Measurements from ENCODE around the gene POP7.
"Not testable (repeated sequence)": the region's sequence is repeated elsewhere in the genome, so short reads cannot be mapped to it uniquely, and the experiment has no call there.

The POP7 gene

GRCh38 chr7:100705753-100706671 lies at the start of gene POP7:
Gene POP7 (plus strand): TSS chr7:100706121. CDS start chr7:100706831, 710 bp downstream.
- DNase-seq: peak; percentile 75

GRCh38 chr7:100662194-100662776 lies 43.6 kb upstream of the POP7 start:
- DNase-seq: not testable (repeated sequence)

- no peak for DNase-seq
These were observed 40.7 kb upstream of the POP7 start for GRCh38 chr7:100665168-100665726.

GRCh38 chr7:100667331-100668068 lies 38.4 kb upstream of the POP7 start:
- DNase-seq: no peak

DNA sequence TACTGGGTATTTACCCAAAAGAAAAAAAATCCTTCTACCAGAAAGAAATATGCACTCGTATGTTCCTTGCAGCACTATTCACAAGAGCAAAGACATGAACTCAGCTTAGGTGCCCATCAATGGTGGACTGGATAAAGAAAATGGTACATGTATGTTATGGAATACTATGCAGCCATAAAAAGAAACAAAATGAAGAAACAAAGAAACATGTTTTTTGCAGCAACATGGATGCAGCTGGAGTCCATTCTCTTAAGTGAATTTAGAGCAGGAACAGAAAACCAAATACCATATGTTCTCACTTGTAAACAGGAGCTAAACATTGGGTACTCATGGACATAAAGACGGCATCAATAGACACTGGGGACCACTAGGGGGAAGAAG lies 37.9 kb upstream of the POP7 start:
- no peak for DNase-seq

GRCh38 chr7:100669106-100669505 lies 36.8 kb upstream of the POP7 start:
- DNase-seq: not testable (repeated sequence)

DNA sequence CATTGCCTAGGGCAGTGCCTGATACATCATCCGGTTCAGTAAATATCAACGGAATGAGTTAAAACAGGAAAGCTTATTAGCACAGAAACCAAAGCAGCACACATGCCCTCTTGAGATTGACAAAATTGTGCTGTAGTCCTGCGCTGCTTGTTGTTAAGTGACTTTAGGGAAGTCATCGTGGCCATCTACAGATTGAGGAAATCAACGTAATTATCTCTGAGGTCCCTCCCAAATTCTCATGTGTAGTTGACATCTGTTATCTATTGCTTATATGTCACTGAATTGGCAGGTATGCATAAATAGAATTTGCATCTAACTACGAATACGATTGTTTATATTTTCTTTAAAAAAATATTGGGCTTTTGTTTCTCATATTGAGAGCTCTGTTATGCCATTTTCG lies 35.8 kb upstream of the POP7 start:
- DNase-seq: no peak

GRCh38 chr7:100671353-100672327 lies 34.3 kb upstream of the POP7 start:
- no peak for DNase-seq

GRCh38 chr7:100673302-100673941 lies 32.5 kb upstream of the POP7 start, which contains the start of gene GNB2:
Gene GNB2 (plus strand): TSS chr7:100673740. CDS start chr7:100676266, 2,526 bp downstream.
- DNase-seq: peak; percentile 78

DNA sequence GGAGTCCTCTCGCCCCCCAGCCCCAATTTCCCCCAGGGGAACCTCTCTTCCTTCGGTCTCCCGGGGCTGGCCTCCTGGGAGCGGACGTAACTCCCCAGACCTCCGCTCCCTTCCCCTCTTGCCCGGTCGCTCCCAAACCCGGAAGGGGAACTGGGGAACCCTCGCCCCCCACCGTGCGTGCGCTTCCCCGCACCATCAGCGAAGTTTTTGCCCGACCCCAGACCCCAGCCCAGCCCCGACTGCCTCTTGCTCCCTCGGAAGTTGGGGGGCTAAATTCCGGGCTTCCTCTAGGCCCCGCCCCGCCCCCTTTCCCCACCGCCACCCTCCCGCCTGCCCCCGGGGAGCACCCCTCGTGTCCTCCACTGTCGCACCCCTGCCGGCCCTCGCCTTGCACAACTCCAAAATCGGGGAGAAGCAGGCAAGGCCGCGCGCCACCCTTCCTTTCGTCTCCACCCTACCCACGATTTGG lies 31.9 kb upstream of the POP7 start:
- DNase-seq: no peak

DNA sequence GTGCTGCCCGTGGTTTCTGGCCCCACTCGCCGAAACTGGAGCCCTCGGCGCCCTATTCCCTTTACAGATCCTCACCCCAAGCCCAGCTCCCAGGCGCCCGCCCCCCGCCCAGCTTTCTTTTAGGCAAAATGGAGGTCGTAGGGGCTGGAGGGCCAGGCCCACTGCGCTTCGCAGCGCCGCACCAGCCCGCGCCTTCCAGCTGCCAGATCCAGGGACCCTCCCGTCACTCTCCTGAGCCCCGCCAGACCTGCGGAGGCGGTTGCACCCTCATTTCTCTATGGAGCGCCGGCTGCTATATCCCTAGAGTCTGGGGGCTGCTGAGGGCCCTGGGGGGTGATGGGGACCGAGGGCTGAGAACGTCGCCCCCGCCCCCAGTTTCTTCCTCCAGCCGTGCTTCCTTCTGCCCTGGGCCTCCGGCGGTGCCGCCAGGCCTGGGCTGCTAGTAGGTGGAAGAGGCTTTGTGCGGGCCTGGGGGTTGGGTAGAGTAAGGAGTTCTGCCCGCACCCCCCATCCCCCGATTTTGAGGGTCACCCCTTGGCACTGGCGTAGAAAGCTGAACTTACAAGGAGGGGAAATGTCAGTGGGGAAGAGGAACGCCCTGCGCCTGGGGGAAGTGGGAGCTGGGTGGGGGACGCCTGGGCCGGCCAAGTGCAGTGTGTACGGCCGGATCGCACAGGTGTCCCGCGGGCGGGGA lies 31.4 kb upstream of the POP7 start:
- no peak for DNase-seq

- no peak for DNase-seq
These were observed 30.8 kb upstream of the POP7 start for GRCh38 chr7:100675105-100675451.

- no peak for DNase-seq
These were observed 30.2 kb upstream of the POP7 start for GRCh38 chr7:100675581-100676350.

DNA sequence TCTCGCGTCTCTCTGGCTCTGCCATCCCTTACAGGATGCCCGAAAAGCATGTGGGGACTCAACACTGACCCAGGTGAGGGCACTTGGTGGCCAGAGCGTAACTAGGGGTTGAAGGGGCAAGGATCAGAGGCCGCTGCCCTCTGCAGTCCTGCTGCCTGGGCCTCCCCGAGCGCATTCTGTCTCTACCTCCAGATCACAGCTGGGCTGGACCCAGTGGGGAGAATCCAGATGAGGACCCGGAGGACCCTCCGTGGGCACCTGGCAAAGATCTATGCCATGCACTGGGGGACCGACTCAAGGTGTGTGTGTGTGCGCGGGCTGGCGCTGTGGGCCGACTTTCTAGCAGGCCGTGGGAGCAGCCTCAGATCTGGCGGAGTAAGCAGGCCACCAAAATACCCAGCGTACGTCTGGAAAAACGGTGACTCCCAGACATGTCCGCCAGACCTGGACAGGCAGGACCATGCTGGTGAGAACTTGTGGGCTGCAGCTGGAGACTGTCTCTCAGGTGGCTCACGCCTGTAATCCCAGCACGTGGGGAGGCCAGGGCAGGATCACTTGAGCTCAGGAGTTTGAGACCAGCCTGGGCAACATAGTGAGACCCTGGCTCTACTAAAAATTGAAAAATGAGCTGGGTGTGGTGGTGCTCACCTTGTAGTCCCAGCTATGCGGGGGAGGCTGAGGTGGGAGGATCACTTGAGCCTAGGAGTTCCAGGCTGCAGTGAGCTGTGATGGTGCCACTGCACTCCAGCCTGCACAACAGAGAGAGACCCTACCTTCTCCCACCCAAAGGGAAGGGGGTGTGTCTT lies 29.2 kb upstream of the POP7 start:
- DNase-seq: no peak

GRCh38 chr7:100677308-100678267 lies 28.3 kb upstream of the POP7 start:
- no peak for DNase-seq

DNA sequence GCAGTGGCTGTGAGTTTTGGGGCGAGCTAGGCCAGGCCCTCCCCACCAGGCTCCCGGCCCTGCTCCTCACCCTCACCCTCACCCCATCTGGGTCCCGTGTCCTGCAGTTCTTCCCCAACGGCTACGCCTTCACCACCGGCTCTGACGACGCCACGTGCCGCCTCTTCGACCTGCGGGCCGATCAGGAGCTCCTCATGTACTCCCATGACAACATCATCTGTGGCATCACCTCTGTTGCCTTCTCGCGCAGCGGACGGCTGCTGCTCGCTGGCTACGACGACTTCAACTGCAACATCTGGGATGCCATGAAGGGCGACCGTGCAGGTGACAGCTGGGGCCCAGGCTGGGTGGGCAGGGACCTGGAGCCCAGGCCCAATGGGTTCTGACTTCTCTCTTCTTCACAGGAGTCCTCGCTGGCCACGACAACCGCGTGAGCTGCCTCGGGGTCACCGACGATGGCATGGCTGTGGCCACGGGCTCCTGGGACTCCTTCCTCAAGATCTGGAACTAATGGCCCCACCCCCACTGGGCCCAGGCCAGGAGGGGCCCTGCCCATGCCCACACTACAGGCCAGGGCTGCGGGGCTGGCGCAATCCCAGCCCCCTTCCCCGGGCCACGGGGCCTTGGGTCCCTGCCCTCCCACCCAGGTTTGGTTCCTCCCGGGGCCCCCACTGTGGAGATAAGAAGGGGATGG lies 27.5 kb upstream of the POP7 start:
- DNase-seq: no peak
